OCI-LY7 (cell line): ENCODE data around the gene ARHGAP24.

Experiments used
- EZH2phosphoT487 ChIP-seq: fragments of 200-600 bp; sonication (generic); IDR thresholded peaks from 2 replicates; pipeline ENCODE4 v1.6.1; 2018; ENCODE audit warnings: low read depth, borderline replicate concordance, mild to moderate bottlenecking, mixed run types, antibody characterized with exemption, low read length, moderate library complexity, mixed read lengths
- TF ChIP-seq, protein P1 (sequence below): fragments of 200-600 bp; sonication (generic); conservative IDR thresholded peaks from 2 replicates; pipeline ENCODE4 v1.5.1; 2014; ENCODE audit warnings: mild to moderate bottlenecking, antibody characterized with exemption, low read length, moderate library complexity, mixed read lengths

DNA sequence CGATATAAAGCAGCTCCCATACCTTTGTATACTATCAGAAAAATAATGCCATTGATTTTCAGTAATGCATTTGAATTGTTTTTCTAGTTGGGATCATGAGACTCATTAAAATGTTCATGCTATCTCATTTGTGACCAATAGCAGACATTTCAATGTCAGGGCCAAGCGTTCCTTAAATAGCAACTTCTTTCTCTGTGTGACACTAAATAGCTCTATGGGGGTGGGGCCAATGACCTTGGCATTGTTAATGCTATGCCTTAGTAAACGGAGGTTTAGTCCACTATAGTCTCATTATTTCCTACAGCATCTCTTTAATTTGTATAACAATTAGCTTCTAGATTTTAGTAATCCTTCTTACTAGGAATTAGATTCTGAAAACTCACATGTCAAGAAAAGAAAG, 48.6 kb upstream of the ARHGAP24 start:
- TF ChIP-seq, protein P1, sequence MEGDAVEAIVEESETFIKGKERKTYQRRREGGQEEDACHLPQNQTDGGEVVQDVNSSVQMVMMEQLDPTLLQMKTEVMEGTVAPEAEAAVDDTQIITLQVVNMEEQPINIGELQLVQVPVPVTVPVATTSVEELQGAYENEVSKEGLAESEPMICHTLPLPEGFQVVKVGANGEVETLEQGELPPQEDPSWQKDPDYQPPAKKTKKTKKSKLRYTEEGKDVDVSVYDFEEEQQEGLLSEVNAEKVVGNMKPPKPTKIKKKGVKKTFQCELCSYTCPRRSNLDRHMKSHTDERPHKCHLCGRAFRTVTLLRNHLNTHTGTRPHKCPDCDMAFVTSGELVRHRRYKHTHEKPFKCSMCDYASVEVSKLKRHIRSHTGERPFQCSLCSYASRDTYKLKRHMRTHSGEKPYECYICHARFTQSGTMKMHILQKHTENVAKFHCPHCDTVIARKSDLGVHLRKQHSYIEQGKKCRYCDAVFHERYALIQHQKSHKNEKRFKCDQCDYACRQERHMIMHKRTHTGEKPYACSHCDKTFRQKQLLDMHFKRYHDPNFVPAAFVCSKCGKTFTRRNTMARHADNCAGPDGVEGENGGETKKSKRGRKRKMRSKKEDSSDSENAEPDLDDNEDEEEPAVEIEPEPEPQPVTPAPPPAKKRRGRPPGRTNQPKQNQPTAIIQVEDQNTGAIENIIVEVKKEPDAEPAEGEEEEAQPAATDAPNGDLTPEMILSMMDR = no peak
- TF ChIP-seq EZH2phosphoT487 = no peak
